ENCODE measurements around the gene DNAJC1.

Gene DNAJC1

DNA sequence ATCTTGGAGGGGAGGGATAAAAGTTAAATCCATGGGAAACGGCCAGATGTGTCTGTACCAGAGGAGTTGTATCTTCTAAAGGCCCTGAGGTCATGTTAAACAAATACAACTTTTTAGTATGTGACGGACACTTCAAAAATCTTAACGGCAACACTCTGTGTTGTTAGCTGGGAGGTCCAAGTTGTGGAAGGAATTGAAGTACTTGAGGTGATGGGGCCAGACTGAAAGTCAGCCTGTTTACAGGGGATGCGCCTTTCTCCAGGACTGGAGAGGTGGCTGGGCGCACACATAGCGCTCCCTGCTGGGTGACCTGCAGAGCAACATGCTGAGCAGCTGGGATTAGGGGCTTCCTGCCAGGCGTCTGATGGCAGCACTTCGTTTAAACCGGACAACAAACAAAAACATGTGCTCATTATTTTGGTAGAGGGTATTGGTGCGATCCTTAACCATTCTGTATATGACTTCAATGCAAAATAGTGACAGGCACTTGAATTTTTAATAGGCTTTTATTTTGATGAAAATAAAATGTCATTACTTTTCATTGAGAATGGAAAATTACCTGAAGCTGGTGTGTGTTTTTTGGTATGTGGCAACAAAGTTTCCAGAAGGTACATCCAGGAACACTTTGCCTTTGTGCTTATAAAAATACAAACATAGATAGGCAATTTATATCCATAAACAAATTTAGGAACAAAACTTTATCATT is 271.3 kb downstream of the DNAJC1 start:
- peaks cover 9 to 20% of the 10 kb centered on the region in 2 donors for H3K36me3 ChIP-seq (ENCODE audit: control insufficient read depth in 2 of 2, insufficient read depth in 2 of 2, low read length in 2 of 2)
- no peak overlapping the region for H3K9ac ChIP-seq (ENCODE audit: low read length in 2 of 2)
- H3K4me1 ChIP-seq (ENCODE audit: control insufficient read depth, insufficient read depth, low read length), result no peaks in the 10 kb centered on the region
- no peak overlapping the region for H3K27ac ChIP-seq (ENCODE audit: low read length)
- no peak overlapping the region for H3K4me3 ChIP-seq (ENCODE audit: low read length in 2 of 2)
- H3K9me3 ChIP-seq (ENCODE audit: control insufficient read depth in 2 of 2, low read length in 2 of 2), result no peaks in the 10 kb centered on the region
- H3K27me3 ChIP-seq (ENCODE audit: control insufficient read depth in 1 of 2, insufficient read depth in 2 of 2, low read length in 2 of 2), result no peaks in the 10 kb centered on the region

DNA sequence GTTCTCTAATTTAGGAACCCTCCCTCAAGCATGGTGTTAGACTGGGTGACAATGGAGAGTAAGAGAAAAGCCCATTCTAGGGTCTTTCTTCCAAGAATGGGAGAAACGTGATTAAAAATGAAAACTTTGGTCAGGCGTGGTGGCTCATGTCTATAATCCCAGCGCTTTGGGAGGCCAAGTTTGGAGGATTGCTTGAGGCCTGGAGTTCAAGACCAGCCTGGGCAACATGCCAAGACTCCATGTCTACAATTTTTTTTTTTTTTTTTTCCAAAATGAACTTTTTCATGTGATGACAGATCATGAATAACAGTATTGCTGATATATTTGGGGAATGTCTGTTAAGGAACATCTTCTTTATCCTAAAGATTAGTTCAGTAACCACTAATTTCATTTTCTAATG is 274.9 kb downstream of the DNAJC1 start:
- no peak overlapping the region for H3K9ac ChIP-seq (ENCODE audit: low read length in 2 of 2)
- peaks cover 2% of the 10 kb centered on the region for H3K4me1 ChIP-seq (ENCODE audit: control insufficient read depth, insufficient read depth, low read length)
- no peak overlapping the region for H3K4me3 ChIP-seq (ENCODE audit: low read length in 2 of 2)
- peaks cover 6 to 11% of the 10 kb centered on the region in 2 donors for H3K36me3 ChIP-seq (ENCODE audit: control insufficient read depth in 2 of 2, insufficient read depth in 2 of 2, low read length in 2 of 2)
- H3K9me3 ChIP-seq (ENCODE audit: control insufficient read depth in 2 of 2, low read length in 2 of 2), result no peaks in the 10 kb centered on the region
- H3K27ac ChIP-seq (ENCODE audit: low read length), result no peak overlapping the region
- no peaks in the 10 kb centered on the region for H3K27me3 ChIP-seq (ENCODE audit: control insufficient read depth in 1 of 2, insufficient read depth in 2 of 2, low read length in 2 of 2)

DNA sequence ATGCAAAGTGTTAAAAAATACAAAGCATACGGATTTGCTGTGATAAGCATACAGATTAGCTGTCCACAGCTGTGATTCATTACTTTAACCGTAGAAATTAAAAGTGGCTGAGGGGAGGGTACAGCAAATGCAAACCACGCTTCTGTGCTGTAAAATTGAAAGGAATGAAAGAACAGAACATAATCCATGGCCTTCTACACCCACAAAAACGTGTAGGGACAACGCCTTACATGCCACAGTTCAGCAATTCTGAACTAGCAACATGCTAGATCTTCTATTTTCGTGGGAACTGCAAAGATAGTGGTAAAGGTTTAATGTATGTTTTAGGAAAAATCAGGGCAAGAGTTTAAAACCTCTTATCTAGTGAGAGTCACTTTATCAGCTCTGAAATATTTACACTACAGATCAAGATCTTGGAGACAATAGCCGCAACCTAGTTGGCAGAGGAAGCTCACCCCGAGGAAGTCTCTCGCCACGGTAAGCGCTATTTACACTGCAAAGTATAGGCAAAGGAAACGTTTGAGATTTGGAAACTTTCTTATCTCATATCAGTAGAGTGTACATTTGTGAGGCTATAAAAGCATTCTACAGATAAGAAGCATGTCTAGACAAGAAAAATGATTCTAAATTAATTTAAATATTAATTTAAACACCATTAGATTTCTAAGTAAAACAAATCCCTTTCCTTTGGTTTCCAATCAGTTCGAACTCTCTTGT is 275.9 kb downstream of the DNAJC1 start:
- Histone ChIP-seq H3K9me3 (ENCODE audit: control insufficient read depth in 2 of 2, low read length in 2 of 2) (no peaks in the 10 kb centered on the region), H3K4me3 (ENCODE audit: low read length in 2 of 2) (no peak overlapping the region), H3K27ac (ENCODE audit: low read length) (no peak overlapping the region), H3K4me1 (ENCODE audit: control insufficient read depth, insufficient read depth, low read length) (peaks cover 2% of the 10 kb centered on the region), H3K27me3 (ENCODE audit: control insufficient read depth in 1 of 2, insufficient read depth in 2 of 2, low read length in 2 of 2) (no peaks in the 10 kb centered on the region), H3K9ac (ENCODE audit: low read length in 2 of 2) (no peak overlapping the region), H3K36me3 (ENCODE audit: control insufficient read depth in 2 of 2, insufficient read depth in 2 of 2, low read length in 2 of 2) (peaks cover 5 to 11% of the 10 kb centered on the region in 2 donors)

DNA sequence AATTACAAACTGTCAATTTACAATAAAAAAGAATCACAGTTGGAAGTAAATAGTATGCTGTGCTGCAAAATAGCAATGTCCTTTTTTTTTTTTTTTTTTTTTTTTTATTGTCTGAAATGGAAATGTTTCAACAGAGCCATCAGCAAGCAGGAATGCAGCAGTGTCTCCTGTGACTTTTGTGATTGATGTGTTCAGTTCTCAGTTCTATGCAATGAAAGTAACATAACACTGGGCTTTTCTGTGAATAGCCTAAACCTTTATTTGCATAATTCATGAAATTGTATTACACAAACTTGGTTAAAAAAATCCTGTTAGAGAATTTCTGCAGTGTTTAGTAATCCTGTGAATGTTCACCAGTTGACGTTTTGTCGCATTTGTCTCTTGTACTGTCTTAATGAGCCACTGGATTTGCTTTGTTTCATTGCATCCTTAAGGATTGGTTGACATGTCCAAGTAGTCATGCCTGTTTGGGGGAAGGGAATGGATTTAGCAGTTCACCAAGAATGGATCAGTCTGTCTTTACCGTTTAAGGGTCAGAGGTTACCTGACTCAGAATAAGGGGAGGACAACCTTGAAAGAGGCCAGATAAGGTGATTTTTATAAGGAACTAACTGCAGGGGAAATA is 276.8 kb downstream of the DNAJC1 start:
- Histone ChIP-seq H3K9me3 (ENCODE audit: control insufficient read depth in 2 of 2, low read length in 2 of 2) (no peaks in the 10 kb centered on the region), H3K9ac (ENCODE audit: low read length in 2 of 2) (no peak overlapping the region), H3K27ac (ENCODE audit: low read length) (no peak overlapping the region), H3K36me3 (ENCODE audit: control insufficient read depth in 2 of 2, insufficient read depth in 2 of 2, low read length in 2 of 2) (peaks cover 5 to 11% of the 10 kb centered on the region in 2 donors), H3K4me3 (ENCODE audit: low read length in 2 of 2) (no peak overlapping the region), H3K4me1 (ENCODE audit: control insufficient read depth, insufficient read depth, low read length) (peaks cover 2% of the 10 kb centered on the region), H3K27me3 (ENCODE audit: control insufficient read depth in 1 of 2, insufficient read depth in 2 of 2, low read length in 2 of 2) (no peaks in the 10 kb centered on the region)

DNA sequence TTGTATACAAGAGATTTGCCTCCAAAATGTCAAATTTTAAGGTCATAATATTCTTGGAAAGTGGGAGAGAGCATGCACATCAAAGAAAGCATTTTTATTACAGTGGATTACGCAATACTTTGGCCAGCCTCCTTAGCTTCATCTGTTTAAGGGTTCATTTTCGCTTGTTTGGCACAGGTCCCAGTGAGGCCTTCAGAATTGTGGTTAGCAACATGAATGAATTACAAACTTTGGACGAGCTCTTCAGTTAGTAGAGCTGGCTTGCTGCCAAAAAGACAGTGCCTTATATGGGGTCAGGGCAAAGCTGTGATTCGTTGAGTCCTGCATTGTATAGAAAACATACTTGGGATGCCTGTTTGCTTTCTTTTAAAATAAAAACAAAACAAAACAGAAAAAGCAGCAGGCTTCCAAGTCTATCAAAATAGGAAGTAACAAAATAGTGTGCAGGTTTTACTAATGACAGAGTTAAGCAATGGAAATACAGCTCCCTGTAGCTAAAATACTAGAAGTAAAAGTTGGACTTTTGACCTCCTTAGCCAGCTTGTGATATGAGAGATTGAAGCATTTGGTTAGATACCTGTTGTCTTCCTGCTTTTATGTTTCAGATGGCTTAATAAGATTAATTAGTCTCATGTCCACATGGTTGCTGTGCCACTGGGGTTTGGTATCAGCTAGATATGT is 278.7 kb downstream of the DNAJC1 start:
- Histone ChIP-seq H3K4me3 (ENCODE audit: low read length in 2 of 2) (peak overlapping the region in 1 of 2 donors; percentile 3), H3K36me3 (ENCODE audit: control insufficient read depth in 2 of 2, insufficient read depth in 2 of 2, low read length in 2 of 2) (peaks cover 3 to 5% of the 10 kb centered on the region in 2 donors), H3K4me1 (ENCODE audit: control insufficient read depth, insufficient read depth, low read length) (peaks cover 2% of the 10 kb centered on the region), H3K9me3 (ENCODE audit: control insufficient read depth in 2 of 2, low read length in 2 of 2) (no peaks in the 10 kb centered on the region), H3K27me3 (ENCODE audit: control insufficient read depth in 1 of 2, insufficient read depth in 2 of 2, low read length in 2 of 2) (no peaks in the 10 kb centered on the region), H3K9ac (ENCODE audit: low read length in 2 of 2) (no peak overlapping the region), H3K27ac (ENCODE audit: low read length) (no peak overlapping the region)

DNA sequence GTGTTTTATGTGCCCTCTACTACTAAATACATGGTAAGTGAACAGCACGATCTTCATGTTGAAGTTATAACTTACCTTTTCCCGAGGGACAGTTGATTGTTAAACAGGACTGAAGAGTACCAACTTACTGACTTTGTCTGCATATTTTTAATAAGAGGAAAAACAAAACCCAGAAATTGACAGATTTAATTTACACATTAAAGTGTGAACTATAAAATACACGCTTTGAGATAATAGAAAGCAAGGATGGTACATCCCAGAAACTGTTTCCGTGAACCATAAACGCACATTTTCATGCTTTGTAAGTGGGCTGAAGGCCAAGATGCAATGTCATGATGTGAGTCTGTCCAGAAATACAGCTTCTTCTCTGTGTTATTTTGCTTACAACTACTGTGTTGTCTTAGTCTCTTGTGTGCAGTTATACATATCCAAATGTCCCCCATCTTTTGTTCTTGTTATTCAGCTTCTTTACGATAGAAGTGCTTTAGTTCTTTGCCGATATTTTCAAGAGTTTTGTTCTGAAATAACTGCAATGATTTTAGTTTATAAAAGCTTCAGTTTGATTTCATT is 279.4 kb downstream of the DNAJC1 start:
- H3K9me3 ChIP-seq (ENCODE audit: control insufficient read depth in 2 of 2, low read length in 2 of 2), result no peaks in the 10 kb centered on the region
- peaks cover 0 to 5% of the 10 kb centered on the region in 2 donors for H3K36me3 ChIP-seq (ENCODE audit: control insufficient read depth in 2 of 2, insufficient read depth in 2 of 2, low read length in 2 of 2)
- no peak overlapping the region for H3K27ac ChIP-seq (ENCODE audit: low read length)
- H3K4me3 ChIP-seq (ENCODE audit: low read length in 2 of 2), result no peak overlapping the region
- peaks cover 2% of the 10 kb centered on the region for H3K4me1 ChIP-seq (ENCODE audit: control insufficient read depth, insufficient read depth, low read length)
- H3K9ac ChIP-seq (ENCODE audit: low read length in 2 of 2), result no peak overlapping the region
- H3K27me3 ChIP-seq (ENCODE audit: control insufficient read depth in 1 of 2, insufficient read depth in 2 of 2, low read length in 2 of 2), result no peaks in the 10 kb centered on the region

DNA sequence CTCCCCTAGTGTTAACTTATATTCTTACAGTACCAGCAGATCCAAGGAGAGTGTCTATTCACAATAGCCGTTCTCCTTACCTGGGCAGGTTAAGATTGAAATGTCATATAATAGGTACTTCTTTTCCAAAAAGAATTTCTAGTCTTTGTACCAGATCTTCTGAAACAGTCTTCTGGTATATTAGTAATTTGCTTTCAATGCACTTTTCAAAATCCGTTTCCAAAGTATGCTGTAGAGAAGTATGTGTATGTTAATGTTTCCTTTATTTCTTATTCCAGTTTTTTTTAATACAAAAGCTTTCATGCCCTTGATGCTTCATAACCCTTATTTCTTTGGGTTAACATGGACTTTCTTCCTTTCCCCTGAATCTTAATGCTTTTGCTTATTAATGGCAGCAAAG is 281.3 kb downstream of the DNAJC1 start:
- Histone ChIP-seq H3K4me3 (ENCODE audit: low read length in 2 of 2) (no peak overlapping the region), H3K27me3 (ENCODE audit: control insufficient read depth in 1 of 2, insufficient read depth in 2 of 2, low read length in 2 of 2) (no peaks in the 10 kb centered on the region), H3K9me3 (ENCODE audit: control insufficient read depth in 2 of 2, low read length in 2 of 2) (no peaks in the 10 kb centered on the region), H3K9ac (ENCODE audit: low read length in 2 of 2) (no peak overlapping the region), H3K4me1 (ENCODE audit: control insufficient read depth, insufficient read depth, low read length) (peaks cover 2% of the 10 kb centered on the region), H3K27ac (ENCODE audit: low read length) (no peak overlapping the region), H3K36me3 (ENCODE audit: control insufficient read depth in 2 of 2, insufficient read depth in 2 of 2, low read length in 2 of 2) (peaks cover 0 to 7% of the 10 kb centered on the region in 2 donors)

DNA sequence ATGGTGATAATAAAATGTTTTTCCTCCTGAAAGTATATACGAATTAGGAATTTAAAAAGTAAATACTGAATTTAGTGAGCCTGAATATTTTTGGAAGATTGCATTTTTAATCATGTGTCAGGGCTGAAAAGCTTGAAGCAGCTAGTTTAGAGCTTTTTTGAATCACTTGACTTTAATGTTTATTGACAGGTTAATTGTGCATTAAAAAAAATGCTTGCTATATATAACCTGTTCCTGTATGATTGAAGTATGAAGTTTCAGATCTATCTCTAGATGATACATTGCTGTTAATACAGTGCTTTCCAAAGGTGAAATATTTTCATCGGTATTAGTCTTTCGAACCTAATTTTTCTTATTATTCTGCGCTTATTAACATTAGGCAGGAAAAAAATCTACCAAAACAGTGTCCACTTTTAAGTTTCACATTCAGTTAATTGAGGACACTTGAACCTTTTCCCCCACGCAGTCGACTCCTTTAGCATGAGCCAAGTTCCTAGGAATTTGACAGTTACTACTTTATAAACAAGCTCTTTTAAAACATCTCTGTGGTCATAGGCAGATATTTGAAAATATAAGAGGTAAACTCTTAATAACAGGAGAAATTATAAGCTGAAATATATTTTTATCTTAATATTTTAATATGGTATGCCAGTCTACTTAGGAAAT is 282.4 kb downstream of the DNAJC1 start:
- Histone ChIP-seq H3K36me3 (ENCODE audit: control insufficient read depth in 2 of 2, insufficient read depth in 2 of 2, low read length in 2 of 2) (peaks cover 0 to 3% of the 10 kb centered on the region in 2 donors), H3K27me3 (ENCODE audit: control insufficient read depth in 1 of 2, insufficient read depth in 2 of 2, low read length in 2 of 2) (no peaks in the 10 kb centered on the region), H3K4me1 (ENCODE audit: control insufficient read depth, insufficient read depth, low read length) (peaks cover 2% of the 10 kb centered on the region), H3K4me3 (ENCODE audit: low read length in 2 of 2) (no peak overlapping the region), H3K9ac (ENCODE audit: low read length in 2 of 2) (no peak overlapping the region), H3K9me3 (ENCODE audit: control insufficient read depth in 2 of 2, low read length in 2 of 2) (no peaks in the 10 kb centered on the region), H3K27ac (ENCODE audit: low read length) (no peak overlapping the region)

DNA sequence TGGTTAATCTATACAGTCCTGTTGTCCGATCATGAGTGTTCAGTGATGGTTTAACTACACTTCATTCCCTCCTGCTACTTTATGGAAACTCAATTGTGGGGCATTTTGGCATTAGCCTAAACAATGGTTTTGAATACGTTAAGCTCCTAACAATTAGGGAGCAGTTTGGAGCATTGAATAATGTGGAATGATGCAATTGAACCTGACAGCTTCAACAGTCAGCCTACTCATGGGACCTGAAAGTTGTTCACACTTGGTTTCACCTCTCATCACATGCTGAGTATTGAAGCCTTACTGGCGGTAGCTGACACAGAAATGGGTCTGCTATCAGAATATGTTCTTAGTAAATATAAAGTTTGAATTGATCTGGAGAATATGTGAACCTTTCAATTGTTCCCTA is 283.4 kb downstream of the DNAJC1 start:
- H3K4me3 ChIP-seq (ENCODE audit: low read length in 2 of 2), result no peak overlapping the region
- H3K9me3 ChIP-seq (ENCODE audit: control insufficient read depth in 2 of 2, low read length in 2 of 2), result no peaks in the 10 kb centered on the region
- H3K9ac ChIP-seq (ENCODE audit: low read length in 2 of 2), result no peak overlapping the region
- H3K27ac ChIP-seq (ENCODE audit: low read length), result no peak overlapping the region
- peaks cover 2 to 4% of the 10 kb centered on the region in 2 donors for H3K36me3 ChIP-seq (ENCODE audit: control insufficient read depth in 2 of 2, insufficient read depth in 2 of 2, low read length in 2 of 2)
- no peaks in the 10 kb centered on the region for H3K27me3 ChIP-seq (ENCODE audit: control insufficient read depth in 1 of 2, insufficient read depth in 2 of 2, low read length in 2 of 2)
- H3K4me1 ChIP-seq (ENCODE audit: control insufficient read depth, insufficient read depth, low read length), result peaks cover 2% of the 10 kb centered on the region

DNA sequence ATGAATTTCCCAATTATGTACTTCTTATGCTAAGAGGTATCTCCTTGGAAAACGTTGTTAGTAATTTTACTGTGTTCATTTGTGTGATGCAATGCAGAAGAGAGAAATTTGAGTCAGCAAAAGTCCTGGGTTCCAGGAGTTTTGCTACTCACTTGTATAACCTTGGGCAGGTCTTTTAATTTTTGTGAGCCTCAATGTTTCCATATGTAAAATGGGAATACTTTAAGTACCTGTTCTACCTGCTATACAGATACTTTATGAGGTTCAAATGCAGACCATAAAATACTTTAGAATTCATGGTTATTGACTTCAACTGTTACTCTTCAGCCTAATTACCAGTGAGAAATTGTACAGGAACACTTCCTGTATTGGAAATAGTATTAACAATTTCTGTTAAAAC is 284.0 kb downstream of the DNAJC1 start:
- Histone ChIP-seq H3K27ac (ENCODE audit: low read length) (no peak overlapping the region), H3K9me3 (ENCODE audit: control insufficient read depth in 2 of 2, low read length in 2 of 2) (no peaks in the 10 kb centered on the region), H3K27me3 (ENCODE audit: control insufficient read depth in 1 of 2, insufficient read depth in 2 of 2, low read length in 2 of 2) (no peaks in the 10 kb centered on the region), H3K36me3 (ENCODE audit: control insufficient read depth in 2 of 2, insufficient read depth in 2 of 2, low read length in 2 of 2) (peaks cover 4 to 8% of the 10 kb centered on the region in 2 donors), H3K4me1 (ENCODE audit: control insufficient read depth, insufficient read depth, low read length) (peaks cover 2% of the 10 kb centered on the region), H3K9ac (ENCODE audit: low read length in 2 of 2) (no peak overlapping the region), H3K4me3 (ENCODE audit: low read length in 2 of 2) (no peak overlapping the region)
